Measurements from ENCODE around the gene FBXL22. TPM values are rescaled to one million over a fixed set of nuclear protein-coding genes. Genes with fewer than 3 reads are reported as not detected.
A peak's percentile ranks its signal among the peaks of the same experiment; 100 is the strongest.

The FBXL22 gene
- total and polyA plus RNA-seq, 2 experiments from 2014 or later = 0.26 TPM; not detected in 1

GRCh38 chr15:63600616-63601025 lies 3.4 kb downstream of the FBXL22 start:
- Mint-ChIP-seq H3K4me3 (peak overlapping the region; percentile 88), H3K4me1 (peaks cover 33% of the 10 kb centered on the region), H3K9me3 (no peaks in the 10 kb centered on the region), H3K36me3 (ENCODE audit: low read depth) (no peaks in the 10 kb centered on the region), H3K27me3 (ENCODE audit: insufficient read depth, low read depth, poor library complexity) (peaks cover 40% of the 10 kb centered on the region), H3K27ac (no peak overlapping the region)
- H3F3A ChIP-seq (replicated peaks; ENCODE audit: low read depth) = peaks cover 9% of the 10 kb centered on the region; the same call in 1 of the 2 replicates
- H3K4me1 ChIP-seq (ENCODE audit: insufficient read depth) = peaks cover 12% of the 10 kb centered on the region
- H3K4me3 ChIP-seq = peak overlapping the region; percentile 77
- no peaks in the 10 kb centered on the region for H3K9me2 ChIP-seq (ENCODE audit: insufficient read depth)
- peak overlapping the region; percentile 96 for H3K4me2 ChIP-seq
- ATAC-seq (peak; percentile 55), DNase-seq (ENCODE audit: low spot score) (peak; percentile 72)
- TF ChIP-seq CTCF (conservative IDR thresholded peaks at IDR 0.05; ENCODE audit: low read depth in 2 of 2) = peak in 1 of 2 experiments; percentile 28; a peak in 1 of 4 replicates
- TF ChIP-seq EZH2 (IDR thresholded peaks at IDR 0.05; ENCODE audit: low read depth, unreplicated experiment) = no peak
- no peak for TF ChIP-seq EZH2phosphoT487 (IDR thresholded peaks at IDR 0.05; ENCODE audit: unreplicated experiment)
- no peak for TF ChIP-seq CREB1 (CRISPR knock-in tag; IDR thresholded peaks at IDR 0.05; ENCODE audit: low read depth)
- TF ChIP-seq STAT1 (IDR thresholded peaks at IDR 0.05; ENCODE audit: unreplicated experiment) = no peak
- no peaks in the 10 kb centered on the region for H3K79me2 ChIP-seq (replicated peaks; ENCODE audit: insufficient read depth)
- H3K27ac ChIP-seq (ENCODE audit: low read depth) = no peak overlapping the region
- no peaks in the 10 kb centered on the region for H4K20me1 ChIP-seq (replicated peaks; ENCODE audit: insufficient read depth)
- H3K27me3 ChIP-seq (ENCODE audit: insufficient read depth) = peaks cover 46% of the 10 kb centered on the region
- no peaks in the 10 kb centered on the region for H3K36me3 ChIP-seq (ENCODE audit: insufficient read depth)
- H2AFZ ChIP-seq = peak overlapping the region; percentile 97

DNA sequence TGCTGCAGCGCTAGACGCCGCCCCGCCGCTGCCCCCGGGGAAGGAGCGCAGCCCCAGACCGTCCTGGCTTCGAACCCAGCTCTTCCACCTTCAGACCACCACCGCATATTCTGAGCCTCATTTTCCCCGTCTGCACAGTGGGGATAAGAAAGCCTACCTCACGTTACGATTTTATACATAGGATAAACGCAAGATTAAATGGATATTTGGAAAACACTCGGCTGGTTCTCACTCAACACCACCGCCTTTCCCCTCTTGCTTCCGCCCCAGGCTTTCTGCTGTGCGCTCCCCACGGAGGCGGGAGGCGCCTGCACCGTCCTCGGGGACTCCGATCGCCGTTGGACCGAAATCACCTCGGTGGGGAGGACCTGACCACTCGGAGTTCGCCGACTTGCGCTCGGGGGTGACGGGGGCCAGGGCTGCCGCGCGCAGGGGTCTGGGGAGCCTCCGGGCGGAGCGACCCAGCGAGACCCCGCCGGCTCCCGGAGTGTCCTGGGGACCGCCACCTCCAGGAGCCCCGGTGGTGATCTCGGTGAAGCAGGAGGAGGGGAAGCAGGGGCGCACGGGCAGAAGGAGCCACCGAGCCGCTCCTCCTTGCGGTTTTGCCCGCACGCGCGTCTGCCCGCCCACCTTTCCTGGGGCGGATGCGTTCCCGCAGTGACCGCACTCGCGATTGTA lies 4.0 kb downstream of the FBXL22 start:
- no peak overlapping the region for H3K27ac ChIP-seq (ENCODE audit: low read depth)
- Mint-ChIP-seq H3K36me3 (ENCODE audit: low read depth) (no peaks in the 10 kb centered on the region), H3K4me1 (peaks cover 27% of the 10 kb centered on the region), H3K27ac (no peak overlapping the region), H3K27me3 (ENCODE audit: insufficient read depth, low read depth, poor library complexity) (peaks cover 40% of the 10 kb centered on the region), H3K9me3 (no peaks in the 10 kb centered on the region), H3K4me3 (peak overlapping the region; percentile 88)
- peaks cover 12% of the 10 kb centered on the region for H3K4me1 ChIP-seq (ENCODE audit: insufficient read depth)
- no peaks in the 10 kb centered on the region for H3K36me3 ChIP-seq (ENCODE audit: insufficient read depth)
- peak overlapping the region; percentile 96 for H3K4me2 ChIP-seq
- no peaks in the 10 kb centered on the region for H4K20me1 ChIP-seq (replicated peaks; ENCODE audit: insufficient read depth)
- H3K9me2 ChIP-seq (ENCODE audit: insufficient read depth) = no peaks in the 10 kb centered on the region
- no peaks in the 10 kb centered on the region for H3K79me2 ChIP-seq (replicated peaks; ENCODE audit: insufficient read depth)
- peaks cover 9% of the 10 kb centered on the region; the same call in 1 of the 2 replicates for H3F3A ChIP-seq (replicated peaks; ENCODE audit: low read depth)
- H2AFZ ChIP-seq = peak overlapping the region; percentile 98
- DNase-seq (ENCODE audit: low spot score) = peak; percentile 51
- ATAC-seq = peak; percentile 13
- peak overlapping the region; percentile 77 for H3K4me3 ChIP-seq
- peaks cover 46% of the 10 kb centered on the region for H3K27me3 ChIP-seq (ENCODE audit: insufficient read depth)
- no peak for TF ChIP-seq NANOG (IDR thresholded peaks at IDR 0.05; ENCODE audit: borderline replicate concordance)
- TF ChIP-seq POLR2AphosphoS5 (IDR thresholded peaks at IDR 0.05; ENCODE audit: low read depth) = no peak
- TF ChIP-seq EZH2phosphoT487 (IDR thresholded peaks at IDR 0.05; ENCODE audit: unreplicated experiment) = no peak
- no peak for TF ChIP-seq ZNF462 (CRISPR knock-in tag; IDR thresholded peaks at IDR 0.05)
- TF ChIP-seq REST (IDR thresholded peaks at IDR 0.05; ENCODE audit: unreplicated experiment) = no peak

Measured in GM23338 (cell line).